ENCODE measurements around the gene TMEM176A.

TMEM176A gene

DNA sequence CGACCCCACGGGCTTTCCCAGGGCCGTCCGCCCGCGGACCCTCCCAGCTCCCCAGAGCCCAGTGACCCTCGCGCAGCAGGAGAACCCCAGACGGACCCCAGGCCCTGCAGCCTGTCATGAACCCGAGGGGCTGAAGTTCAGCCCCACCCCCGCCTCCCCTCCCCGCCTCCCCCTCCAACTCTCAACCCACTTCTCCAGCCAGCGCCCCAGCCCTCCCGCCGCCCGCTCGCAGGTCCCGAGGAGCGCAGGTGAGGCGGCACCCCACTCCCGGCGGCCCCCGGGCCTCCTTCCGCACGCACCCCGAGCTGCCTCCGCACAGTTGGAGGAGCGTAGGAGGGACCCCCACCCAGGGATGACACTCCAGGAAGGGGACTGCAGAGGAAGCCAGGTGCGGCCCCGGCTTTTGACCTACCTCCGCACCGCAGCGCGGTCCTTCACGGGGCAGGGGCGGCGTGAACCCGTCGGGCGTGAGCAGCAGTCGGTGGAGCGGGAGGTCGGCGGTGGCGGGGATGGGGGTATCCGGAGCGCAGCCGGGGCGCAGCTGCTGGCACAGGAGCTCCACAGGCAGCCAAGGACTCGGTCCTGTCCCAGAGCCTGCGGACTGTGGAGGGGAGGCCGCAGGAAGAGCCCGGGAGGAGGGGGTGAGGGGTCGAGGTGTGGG, at the start of gene TMEM176A:
Gene TMEM176A (plus strand): TSS at position 189 of the 661 bp plus-strand sequence. CDS start 782 bp downstream, outside the sequence.
- no peak for TF ChIP-seq CTCF (IDR thresholded peaks at IDR 0.05; ENCODE audit: control extremely low read depth, extremely low read depth, low read depth, missing control alignments)
- CTCF ChIA-PET, result interaction anchor here (1.0 kb wide), 1 partner anchor 22 kb away, joined by 6 read pairs; no protein-coding TSS in a partner anchor
- POLR2A ChIA-PET, result no interaction called here
- DNase-seq (ENCODE audit: extremely low spot score), result peak; percentile 27

DNA sequence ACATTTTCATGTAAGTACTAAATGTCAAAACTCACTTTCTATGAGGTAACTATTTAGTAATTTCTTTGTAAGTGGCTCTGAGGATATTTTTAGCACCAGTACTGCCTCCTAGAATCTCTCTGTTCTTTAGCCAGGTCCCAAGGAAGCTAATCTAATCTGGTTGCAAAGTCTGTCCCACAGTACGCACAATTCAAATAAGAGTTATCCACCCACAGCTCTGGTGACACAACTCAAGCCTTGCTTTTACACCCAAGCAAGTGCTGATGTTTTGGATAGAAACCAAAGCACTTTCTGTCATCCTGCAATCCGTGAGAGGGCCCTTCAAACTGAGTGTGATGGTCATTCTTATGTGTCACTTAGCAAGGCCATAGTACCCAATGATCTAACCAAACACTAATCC, 48.9 kb upstream of the TMEM176A start:
- DNase-seq (ENCODE audit: extremely low spot score), result no peak
- POLR2A ChIA-PET, result no interaction called here
- no peak for TF ChIP-seq CTCF (IDR thresholded peaks at IDR 0.05; ENCODE audit: control extremely low read depth, extremely low read depth, low read depth, missing control alignments)
- CTCF ChIA-PET, result interaction anchor here (1.6 kb wide), 1 partner anchor 303 kb away, joined by 5 read pairs; no protein-coding TSS in a partner anchor

- TF ChIP-seq CTCF (IDR thresholded peaks at IDR 0.05; ENCODE audit: control extremely low read depth, extremely low read depth, low read depth, missing control alignments), result no peak
- POLR2A ChIA-PET, result no interaction called here
- CTCF ChIA-PET, result interaction anchor here (4.8 kb wide), 1 partner anchor 304 kb away, joined by 31 read pairs; no protein-coding TSS in a partner anchor
- no peak for DNase-seq (ENCODE audit: extremely low spot score)
These were observed 47.3 kb upstream of the TMEM176A start for GRCh38 chr7:150753239-150753638.

DNA sequence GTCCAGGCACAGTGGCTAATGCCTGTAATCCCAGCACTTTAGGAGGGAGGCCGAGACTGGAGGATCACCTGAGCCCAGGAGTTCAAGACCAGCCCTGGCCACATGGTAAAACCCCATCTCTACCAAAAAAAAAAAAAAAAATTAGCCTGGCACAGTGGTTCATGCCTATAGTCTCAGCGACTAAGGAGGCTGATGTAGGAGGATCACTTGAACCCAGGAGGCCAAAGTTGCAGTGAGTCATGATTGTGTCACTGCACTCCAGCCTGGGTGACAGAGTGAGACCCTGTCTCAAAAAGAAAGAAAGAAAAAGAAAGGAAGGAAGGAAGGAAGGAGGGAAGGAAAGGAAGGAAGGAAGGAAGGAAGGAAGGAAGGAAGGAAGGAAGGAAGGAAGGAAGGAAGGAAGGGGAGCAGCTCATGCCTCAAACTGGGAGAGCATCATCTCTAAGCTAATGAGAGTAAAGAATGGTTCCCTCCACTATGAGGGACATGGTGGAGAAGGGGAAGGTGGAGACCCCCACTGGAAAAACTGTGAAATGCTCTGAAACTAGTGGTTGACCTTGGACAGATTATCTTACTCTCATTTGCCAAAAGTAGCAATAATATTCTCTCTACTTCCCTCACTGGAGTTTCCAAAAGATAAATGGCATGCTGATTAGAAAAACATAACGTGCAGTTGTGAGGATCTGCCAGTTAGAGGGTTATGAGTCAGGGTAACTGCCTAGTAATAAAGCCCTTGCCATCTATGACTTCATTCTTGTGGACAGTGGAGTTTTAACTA, 46.6 kb upstream of the TMEM176A start:
- CTCF ChIA-PET, result interaction anchor here (0.6 to 4.8 kb wide), 3 partner anchors 8 to 320 kb away, joined by 3 to 31 read pairs (median 4); no protein-coding TSS in a partner anchor

DNA sequence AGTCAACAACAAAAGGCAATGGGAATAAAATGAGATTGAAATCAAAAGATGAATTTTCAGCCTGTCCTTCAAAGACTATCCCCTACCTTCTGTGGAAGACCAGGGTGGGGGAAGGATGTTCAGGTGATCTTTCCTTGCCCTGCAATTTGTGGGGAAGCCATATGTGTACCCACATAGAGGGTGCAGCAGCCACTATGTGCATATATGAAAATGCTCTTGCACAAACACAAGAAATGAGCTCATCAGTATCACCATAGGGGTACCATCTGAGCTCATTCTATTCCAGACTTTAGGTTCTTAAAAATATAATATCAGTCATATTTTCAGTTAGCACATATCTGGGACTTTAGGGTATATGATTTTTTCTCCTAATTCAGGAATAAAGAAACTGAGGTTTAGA, 45.6 kb upstream of the TMEM176A start:
- TF ChIP-seq CTCF (IDR thresholded peaks at IDR 0.05; ENCODE audit: control extremely low read depth, extremely low read depth, low read depth, missing control alignments), result no peak
- DNase-seq (ENCODE audit: extremely low spot score), result no peak
- CTCF ChIA-PET, result interaction anchor here (0.8 to 4.8 kb wide), 10 partner anchors 13 to 468 kb away, joined by 3 to 31 read pairs (median 4); partner anchors contain the start of genes GIMAP2 and GIMAP8
- POLR2A ChIA-PET, result interaction anchor here (1.0 kb wide), 1 partner anchor 22 kb away, joined by 3 read pairs; no protein-coding TSS in a partner anchor

More for the DNA sequence above, 46.6 kb upstream of the TMEM176A start:
- POLR2A ChIA-PET, result interaction anchor here (0.6 kb wide), 1 partner anchor 1231 kb away, joined by 8 read pairs; no protein-coding TSS in a partner anchor
- TF ChIP-seq CTCF (IDR thresholded peaks at IDR 0.05; ENCODE audit: control extremely low read depth, extremely low read depth, low read depth, missing control alignments), result peak; percentile 38
- peak; percentile 38 for DNase-seq (ENCODE audit: extremely low spot score)

DNA sequence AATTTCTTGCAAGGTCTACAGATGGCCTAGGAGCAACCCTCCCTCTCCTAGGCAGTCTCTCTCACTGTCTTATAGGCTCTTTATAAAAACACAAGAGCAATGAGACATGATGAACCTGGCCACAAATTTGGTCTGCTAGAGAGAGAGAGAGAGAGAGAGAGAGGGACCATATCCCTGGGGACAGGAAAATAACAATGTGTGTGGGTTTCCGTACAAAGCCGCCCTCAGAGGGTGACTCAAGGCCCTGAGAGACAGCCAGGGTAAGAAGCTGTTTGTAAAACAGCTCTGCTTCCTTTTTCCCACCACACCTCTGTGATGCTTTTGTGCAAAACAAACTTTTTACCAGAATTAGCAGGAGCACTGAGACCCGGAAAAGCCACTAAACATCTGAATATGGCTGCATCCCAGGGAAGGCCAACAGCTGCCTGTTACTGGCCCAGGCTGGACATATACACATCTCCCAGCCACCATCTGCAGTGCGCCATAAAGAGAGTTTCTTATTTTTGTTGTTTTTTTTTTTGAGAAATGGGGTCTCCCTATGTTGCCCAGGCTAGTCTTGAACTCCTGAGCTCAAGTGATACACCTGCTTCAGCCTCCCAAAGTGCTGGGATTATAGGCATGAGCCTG, 45.0 kb upstream of the TMEM176A start:
- no peak for TF ChIP-seq CTCF (IDR thresholded peaks at IDR 0.05; ENCODE audit: control extremely low read depth, extremely low read depth, low read depth, missing control alignments)
- POLR2A ChIA-PET, result interaction anchor here (1.0 kb wide), 1 partner anchor 23 kb away, joined by 3 read pairs; no protein-coding TSS in a partner anchor
- DNase-seq (ENCODE audit: extremely low spot score), result no peak
- CTCF ChIA-PET, result interaction anchor here (0.7 to 4.8 kb wide), 14 partner anchors 9 to 477 kb away, joined by 3 to 31 read pairs (median 4); partner anchors contain the start of genes GIMAP2 and GIMAP8
